ENCODE measurements around the gene RAD23B. TPM values are rescaled to one million over a fixed set of nuclear protein-coding genes. Genes with fewer than 3 reads are reported as not detected.

RAD23B gene
- total and polyA plus RNA-seq, 2 of the 13 experiments (the other 11 are each of a cell fraction or from before 2014, with no cell fraction given) = 133 to 156 TPM

GRCh38 chr9:107340920-107341632 is 58.0 kb downstream of the RAD23B start (continued):
- TF ChIP-seq YEATS2 (CRISPR knock-in tag; IDR thresholded peaks at IDR 0.05; ENCODE audit: borderline replicate concordance) = peak; percentile 23; the same call in 1 of the 2 replicates
- peak; percentile 76 for TF ChIP-seq ZNF687 (CRISPR knock-in tag; IDR thresholded peaks at IDR 0.05)
- no peak; the same call in 1 of the 2 replicates for TF ChIP-seq FOXA3 (CRISPR knock-in tag; IDR thresholded peaks at IDR 0.05)
- no peak for TF ChIP-seq THYN1 (CRISPR knock-in tag; IDR thresholded peaks at IDR 0.05; ENCODE audit: borderline replicate concordance, low read depth)
- TF ChIP-seq SMAD1 (CRISPR knock-in tag; IDR thresholded peaks at IDR 0.05; ENCODE audit: borderline replicate concordance, low read depth) = no peak
- no peak for TF ChIP-seq SMARCC2 (IDR thresholded peaks at IDR 0.05)
- TF ChIP-seq GMEB2 (CRISPR knock-in tag; IDR thresholded peaks at IDR 0.05; ENCODE audit: low read depth) = no peak
- TF ChIP-seq ZNF740 (CRISPR knock-in tag; IDR thresholded peaks at IDR 0.05) = no peak; the same call in 1 of the 2 replicates
- no peak; the same call in 1 of the 2 replicates for TF ChIP-seq SRY (CRISPR knock-in tag; IDR thresholded peaks at IDR 0.05)
- TF ChIP-seq CHD2 (IDR thresholded peaks at IDR 0.05; ENCODE audit: low read depth, low read length) = 0 out of 2 replicates have a peak, but pooled peaks have one; percentile 31
- TF ChIP-seq TRIM22 (IDR thresholded peaks at IDR 0.05) = no peak
- no peak for TF ChIP-seq ZNF564 (CRISPR knock-in tag; IDR thresholded peaks at IDR 0.05)
- TF ChIP-seq ATF1 (CRISPR knock-in tag; IDR thresholded peaks at IDR 0.05) = no peak
- peak; percentile 31 for TF ChIP-seq TEAD3 (CRISPR knock-in tag; optimal IDR thresholded peaks at IDR 0.05; ENCODE audit: borderline replicate concordance)
- no peak for TF ChIP-seq CHD4 (IDR thresholded peaks at IDR 0.05; ENCODE audit: borderline replicate concordance, low read length)
- TF ChIP-seq TOE1 (CRISPR knock-in tag; IDR thresholded peaks at IDR 0.05) = no peak
- no peak for TF ChIP-seq PCBP1 (IDR thresholded peaks at IDR 0.05; ENCODE audit: borderline replicate concordance, low read depth, low read length)
- TF ChIP-seq ZNF670 (CRISPR knock-in tag; IDR thresholded peaks at IDR 0.05; ENCODE audit: borderline replicate concordance) = no peak
- TF ChIP-seq IRF9 (CRISPR knock-in tag; IDR thresholded peaks at IDR 0.05; ENCODE audit: borderline replicate concordance) = no peak; the same call in 1 of the 2 replicates
- TF ChIP-seq ZNF563 (CRISPR knock-in tag; IDR thresholded peaks at IDR 0.05) = no peak
- TF ChIP-seq MEF2D (CRISPR knock-in tag; IDR thresholded peaks at IDR 0.05) = peak; percentile 58; the same call in 1 of the 2 replicates
- no peak for TF ChIP-seq ZMYM3 (CRISPR knock-in tag; IDR thresholded peaks at IDR 0.05)

All from HepG2 (cell line).